ENCODE data around the gene HEBP1. TPM values are rescaled to one million over a fixed set of nuclear protein-coding genes. Genes with fewer than 3 reads are reported as not detected.

The HEBP1 gene
- total and polyA plus RNA-seq, 8 donors: 58.9 to 81.1 (median 66.7) TPM

DNA sequence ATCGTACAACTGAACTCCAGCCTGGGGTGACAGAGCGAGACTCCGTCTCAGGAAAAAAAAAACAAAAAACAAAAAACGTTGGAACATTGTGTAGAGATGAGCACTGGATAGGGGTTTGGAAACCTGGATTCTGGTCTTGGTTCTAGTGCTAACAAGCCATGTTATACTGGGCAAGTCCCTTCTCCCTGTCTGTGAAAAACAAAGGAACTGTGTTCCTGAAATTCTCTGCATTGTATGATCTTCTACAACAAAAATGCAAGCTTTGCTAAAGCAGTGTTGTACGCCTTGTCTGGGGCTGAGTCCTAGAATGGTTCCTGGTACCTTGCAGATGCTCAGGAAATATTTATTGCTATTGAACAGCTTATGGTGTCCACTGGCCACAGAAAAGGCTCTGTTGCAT, 61.5 kb downstream of the HEBP1 start:
- intact Hi-C loops (cut with DNase I): no loop called here
- Histone ChIP-seq H3K36me3 (no peaks in the 10 kb centered on the region), H3K27ac (no peak overlapping the region), H3K9me3 (no peaks in the 10 kb centered on the region), H3K4me1 (no peaks in the 10 kb centered on the region), H3K4me3 (no peak overlapping the region), H3K27me3 (no peaks in the 10 kb centered on the region)
- no peak for DNase-seq
- no peak for ATAC-seq
- TF ChIP-seq, protein P1, sequence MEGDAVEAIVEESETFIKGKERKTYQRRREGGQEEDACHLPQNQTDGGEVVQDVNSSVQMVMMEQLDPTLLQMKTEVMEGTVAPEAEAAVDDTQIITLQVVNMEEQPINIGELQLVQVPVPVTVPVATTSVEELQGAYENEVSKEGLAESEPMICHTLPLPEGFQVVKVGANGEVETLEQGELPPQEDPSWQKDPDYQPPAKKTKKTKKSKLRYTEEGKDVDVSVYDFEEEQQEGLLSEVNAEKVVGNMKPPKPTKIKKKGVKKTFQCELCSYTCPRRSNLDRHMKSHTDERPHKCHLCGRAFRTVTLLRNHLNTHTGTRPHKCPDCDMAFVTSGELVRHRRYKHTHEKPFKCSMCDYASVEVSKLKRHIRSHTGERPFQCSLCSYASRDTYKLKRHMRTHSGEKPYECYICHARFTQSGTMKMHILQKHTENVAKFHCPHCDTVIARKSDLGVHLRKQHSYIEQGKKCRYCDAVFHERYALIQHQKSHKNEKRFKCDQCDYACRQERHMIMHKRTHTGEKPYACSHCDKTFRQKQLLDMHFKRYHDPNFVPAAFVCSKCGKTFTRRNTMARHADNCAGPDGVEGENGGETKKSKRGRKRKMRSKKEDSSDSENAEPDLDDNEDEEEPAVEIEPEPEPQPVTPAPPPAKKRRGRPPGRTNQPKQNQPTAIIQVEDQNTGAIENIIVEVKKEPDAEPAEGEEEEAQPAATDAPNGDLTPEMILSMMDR (IDR thresholded peaks at IDR 0.05): no peak

DNA sequence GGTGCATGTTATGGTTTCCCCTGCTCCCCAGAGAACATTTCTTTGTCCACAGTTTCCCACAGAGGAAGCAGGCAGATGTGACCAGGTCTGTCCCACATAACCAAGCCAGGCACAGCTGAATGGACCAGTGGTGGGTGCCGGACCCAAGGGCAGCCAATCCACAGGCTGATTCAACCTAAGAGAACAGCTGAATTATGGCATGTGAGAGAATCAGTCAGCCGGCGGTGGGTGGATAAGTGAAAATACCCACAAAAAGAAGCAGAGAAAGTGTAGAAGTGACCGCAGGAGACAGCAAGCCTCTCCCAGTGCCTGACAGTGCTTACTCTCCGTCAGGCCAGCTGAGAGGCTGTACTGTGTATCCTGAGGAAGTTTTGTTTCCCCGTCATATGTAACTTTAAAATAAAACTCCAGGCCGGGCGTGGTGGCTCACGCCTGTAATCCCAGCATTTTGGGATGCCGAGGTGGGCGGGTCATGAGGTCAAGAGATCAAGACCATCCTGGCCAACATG, 63.0 kb downstream of the HEBP1 start:
- H3K27ac ChIP-seq: no peak overlapping the region
- DNase-seq (no peak), ATAC-seq (no peak)
- H3K4me1 ChIP-seq: no peaks in the 10 kb centered on the region
- H3K9me3 ChIP-seq: no peaks in the 10 kb centered on the region
- no peaks in the 10 kb centered on the region for H3K27me3 ChIP-seq
- intact Hi-C loops (cut with DNase I): no loop called here
- H3K36me3 ChIP-seq: no peaks in the 10 kb centered on the region
- TF ChIP-seq, protein P1 (IDR thresholded peaks at IDR 0.05): no peak
- H3K4me3 ChIP-seq: no peak overlapping the region

DNA sequence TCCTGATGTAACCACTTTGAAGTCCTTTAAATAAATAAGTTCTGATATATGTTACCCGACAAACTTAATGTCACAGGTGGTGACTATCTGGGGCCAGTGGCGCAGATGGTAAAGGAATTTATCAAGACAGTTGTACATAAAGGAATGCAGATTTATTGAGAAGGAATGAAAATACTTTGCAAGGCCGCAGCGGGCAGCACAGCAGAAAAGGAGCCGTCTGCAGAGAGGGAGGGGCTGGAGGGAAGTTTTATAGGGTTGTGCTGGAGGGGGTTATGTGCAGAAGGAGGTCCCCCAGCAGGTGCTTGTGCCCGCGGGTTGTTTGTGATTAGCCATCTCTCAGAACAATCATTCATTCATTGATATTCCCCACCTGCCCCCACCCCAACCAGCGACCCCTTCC, 65.5 kb downstream of the HEBP1 start:
- intact Hi-C loops (cut with DNase I): no loop called here
- Histone ChIP-seq H3K9me3 (no peaks in the 10 kb centered on the region), H3K36me3 (no peaks in the 10 kb centered on the region), H3K27me3 (no peaks in the 10 kb centered on the region), H3K4me3 (no peak overlapping the region), H3K27ac (no peak overlapping the region), H3K4me1 (no peaks in the 10 kb centered on the region)
- TF ChIP-seq, protein P1 (IDR thresholded peaks at IDR 0.05): no peak
- no peak for DNase-seq
- ATAC-seq: no peak

DNA sequence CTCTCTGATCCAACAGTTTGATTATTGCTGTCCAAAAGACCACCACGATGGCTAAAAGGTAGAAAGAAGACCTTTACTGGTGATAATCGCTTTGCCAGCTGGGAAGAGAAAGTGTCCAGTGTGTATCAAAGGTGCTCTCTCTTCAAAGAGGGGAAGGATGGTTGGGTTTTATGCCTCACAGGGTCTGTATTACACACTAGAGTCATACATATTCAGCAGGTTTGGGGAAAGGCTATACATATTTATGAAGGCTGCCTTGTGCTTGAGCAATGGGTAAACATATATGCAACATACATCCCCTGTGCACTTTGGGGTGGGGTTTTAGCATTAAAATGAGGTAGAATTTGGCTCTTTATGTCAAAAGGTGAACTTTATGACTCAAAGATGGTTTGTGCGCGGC, 66.3 kb downstream of the HEBP1 start:
- TF ChIP-seq, protein P1 (IDR thresholded peaks at IDR 0.05): no peak
- H3K36me3 ChIP-seq: no peaks in the 10 kb centered on the region
- H3K9me3 ChIP-seq: no peaks in the 10 kb centered on the region
- no peak overlapping the region for H3K27ac ChIP-seq
- DNase-seq (no peak), ATAC-seq (no peak)
- no peak overlapping the region for H3K4me3 ChIP-seq
- H3K27me3 ChIP-seq: no peaks in the 10 kb centered on the region
- intact Hi-C loops (cut with DNase I): no loop called here
- H3K4me1 ChIP-seq: no peaks in the 10 kb centered on the region

DNA sequence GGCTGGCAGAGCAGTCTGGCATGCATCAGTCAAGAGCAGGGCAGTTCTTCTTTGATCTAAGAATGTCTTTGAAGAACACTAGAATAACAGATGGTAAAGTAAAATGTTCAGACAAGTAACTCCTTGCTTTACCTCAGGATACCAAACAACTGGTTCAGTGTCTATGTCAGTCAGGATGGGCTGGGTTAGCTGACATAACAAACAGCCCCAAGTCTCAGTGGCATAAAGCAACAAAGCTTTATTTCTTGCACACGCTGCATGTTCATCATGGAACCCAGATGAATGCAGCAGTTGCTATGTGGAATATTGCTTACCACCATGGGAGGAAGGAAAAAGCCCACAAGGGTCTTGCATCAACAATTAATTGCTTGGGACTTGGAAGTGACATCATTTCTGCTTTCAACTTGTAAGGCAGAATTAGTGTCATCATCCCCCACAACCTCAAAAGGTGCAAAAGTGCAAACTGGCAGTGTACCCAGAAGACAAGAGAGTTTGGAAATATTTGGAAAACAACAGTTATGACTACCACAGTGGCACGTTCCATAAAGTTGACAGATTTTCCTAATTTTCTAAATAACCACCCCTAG, 69.3 kb downstream of the HEBP1 start:
- intact Hi-C loops (cut with DNase I): no loop called here
- TF ChIP-seq, protein P1 (IDR thresholded peaks at IDR 0.05): no peak
- ATAC-seq: no peak

More for the DNA sequence above, 69.3 kb downstream of the HEBP1 start:
- no peaks in the 10 kb centered on the region for H3K9me3 ChIP-seq
- DNase-seq: no peak
- no peaks in the 10 kb centered on the region for H3K4me1 ChIP-seq
- H3K27ac ChIP-seq: no peak overlapping the region
- no peaks in the 10 kb centered on the region for H3K27me3 ChIP-seq
- H3K4me3 ChIP-seq: no peak overlapping the region
- no peaks in the 10 kb centered on the region for H3K36me3 ChIP-seq

All from left lung (tissue), 10 donors.